ENCODE results near the gene RASA3. TPM values are rescaled to one million over a fixed set of nuclear protein-coding genes. Genes with fewer than 3 reads are reported as not detected.
"Not testable (repeated sequence)": the region's sequence is repeated elsewhere in the genome, so short reads cannot be mapped to it uniquely, and the experiment has no call there.

Gene RASA3
- total RNA-seq, 1 donor from 2014 or later: 11.7 TPM

GRCh38 chr13:114155926-114156883 is 23.8 kb upstream of the RASA3 start:
- DNase-seq (ENCODE audit: low spot score): no peak

- DNase-seq (ENCODE audit: low spot score): no peak
Observed at GRCh38 chr13:114155320-114155719, 22.9 kb upstream of the RASA3 start.

- no peak for DNase-seq (ENCODE audit: low spot score)
Observed at GRCh38 chr13:114154476-114154875, 22.1 kb upstream of the RASA3 start.

GRCh38 chr13:114153485-114154080 is 21.2 kb upstream of the RASA3 start:
- no peak for DNase-seq (ENCODE audit: low spot score)

- DNase-seq (ENCODE audit: low spot score): no peak
Observed at GRCh38 chr13:114152831-114153371, 20.5 kb upstream of the RASA3 start.

GRCh38 chr13:114152285-114152645 is 19.8 kb upstream of the RASA3 start:
- DNase-seq (ENCODE audit: low spot score): no peak

GRCh38 chr13:114151565-114152284 is 19.3 kb upstream of the RASA3 start:
- no peak for DNase-seq (ENCODE audit: low spot score)

GRCh38 chr13:114151031-114151430 is 18.6 kb upstream of the RASA3 start:
- DNase-seq (ENCODE audit: low spot score): no peak

- no peak for DNase-seq (ENCODE audit: low spot score)
Observed at GRCh38 chr13:114149774-114150740, 17.6 kb upstream of the RASA3 start.

- DNase-seq (ENCODE audit: low spot score): not testable (repeated sequence)
Observed at GRCh38 chr13:114148886-114149285, 16.5 kb upstream of the RASA3 start.

GRCh38 chr13:114148521-114148855 is 16.1 kb upstream of the RASA3 start:
- peak; percentile 53 for DNase-seq (ENCODE audit: low spot score)

GRCh38 chr13:114147803-114148520 is 15.5 kb upstream of the RASA3 start:
- DNase-seq (ENCODE audit: low spot score): no peak

- no peak for DNase-seq (ENCODE audit: low spot score)
Observed at GRCh38 chr13:114146629-114147028, 14.2 kb upstream of the RASA3 start.

- no peak for DNase-seq (ENCODE audit: low spot score)
Observed at GRCh38 chr13:114146173-114146572, 13.8 kb upstream of the RASA3 start.

GRCh38 chr13:114145722-114146121 is 13.3 kb upstream of the RASA3 start:
- DNase-seq (ENCODE audit: low spot score): no peak

- no peak for DNase-seq (ENCODE audit: low spot score)
Observed at GRCh38 chr13:114145256-114145655, 12.8 kb upstream of the RASA3 start.

GRCh38 chr13:114144606-114145244 is 12.3 kb upstream of the RASA3 start:
- no peak for DNase-seq (ENCODE audit: low spot score)

- DNase-seq (ENCODE audit: low spot score): no peak
Observed at GRCh38 chr13:114143806-114144605, 11.6 kb upstream of the RASA3 start.

Data from mucosa of gallbladder (tissue), 1 donor.